Measurements from ENCODE around the gene CLASP2.
"Not testable (repeated sequence)": the region's sequence is repeated elsewhere in the genome, so short reads cannot be mapped to it uniquely, and the experiment has no call there.

CLASP2 gene

GRCh38 chr3:33467786-33468185 lies 250.3 kb downstream of the CLASP2 start:
- peaks cover 15% of the 10 kb centered on the region for H3K36me3 ChIP-seq (replicated peaks; ENCODE audit: low read depth, low read length)
- no peak overlapping the region for H3K27ac ChIP-seq (ENCODE audit: low read length)
- no peak overlapping the region for H2AFZ ChIP-seq (ENCODE audit: low read depth, low read length)
- no peaks in the 10 kb centered on the region for H4K20me1 ChIP-seq (ENCODE audit: insufficient read depth, low read length)
- H3K79me2 ChIP-seq (ENCODE audit: low read length): no peaks in the 10 kb centered on the region
- H3K9me3 ChIP-seq (ENCODE audit: insufficient read depth, low read length): no peaks in the 10 kb centered on the region
- H3K4me2 ChIP-seq (ENCODE audit: low read length): no peak overlapping the region
- H3K4me3 ChIP-seq (ENCODE audit: low read length): no peak overlapping the region
- H3K4me1 ChIP-seq (ENCODE audit: low read length): no peaks in the 10 kb centered on the region
- H3K9ac ChIP-seq (ENCODE audit: low read length): no peak overlapping the region
- no peaks in the 10 kb centered on the region for H3K27me3 ChIP-seq (ENCODE audit: low read depth, low read length)
- TF ChIP-seq CTCF (IDR thresholded peaks at IDR 0.05; ENCODE audit: low read depth, low read length) (no peak), EZH2phosphoT487 (IDR thresholded peaks at IDR 0.05; ENCODE audit: low read depth) (no peak)

DNA sequence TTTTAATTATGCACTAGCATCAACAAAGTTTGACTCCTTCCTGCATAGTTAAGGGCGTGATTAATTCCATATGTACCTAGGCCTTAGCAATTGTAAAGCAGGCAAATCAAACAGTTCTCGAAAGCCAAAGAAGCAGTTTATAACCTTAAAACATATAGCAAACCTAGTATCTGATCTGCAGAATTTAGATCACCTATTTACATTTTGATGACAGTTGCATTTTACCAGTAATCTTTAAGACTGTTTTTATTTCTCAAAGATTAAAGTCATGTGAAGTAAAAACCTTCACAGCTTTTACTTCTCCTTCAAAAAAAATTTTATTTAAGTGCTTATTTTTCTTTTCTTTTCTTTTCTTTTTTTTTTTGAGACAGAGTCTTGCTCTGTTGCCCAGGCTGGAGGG lies 257.0 kb downstream of the CLASP2 start:
- H3K27me3 ChIP-seq (ENCODE audit: low read depth, low read length): no peaks in the 10 kb centered on the region
- H3K9ac ChIP-seq (ENCODE audit: low read length): no peak overlapping the region
- peaks cover 8% of the 10 kb centered on the region for H3K36me3 ChIP-seq (replicated peaks; ENCODE audit: low read depth, low read length)
- no peaks in the 10 kb centered on the region for H3K4me1 ChIP-seq (ENCODE audit: low read length)
- no peak overlapping the region for H2AFZ ChIP-seq (ENCODE audit: low read depth, low read length)
- H3K79me2 ChIP-seq (ENCODE audit: low read length): no peaks in the 10 kb centered on the region
- H3K27ac ChIP-seq (ENCODE audit: low read length): no peak overlapping the region
- TF ChIP-seq EZH2phosphoT487 (IDR thresholded peaks at IDR 0.05; ENCODE audit: low read depth): no peak
- no peak for TF ChIP-seq CTCF (IDR thresholded peaks at IDR 0.05; ENCODE audit: low read depth, low read length)
- no peaks in the 10 kb centered on the region for H3K9me3 ChIP-seq (ENCODE audit: insufficient read depth, low read length)
- no peak overlapping the region for H3K4me3 ChIP-seq (ENCODE audit: low read length)
- no peak overlapping the region for H3K4me2 ChIP-seq (ENCODE audit: low read length)
- no peaks in the 10 kb centered on the region for H4K20me1 ChIP-seq (ENCODE audit: insufficient read depth, low read length)

DNA sequence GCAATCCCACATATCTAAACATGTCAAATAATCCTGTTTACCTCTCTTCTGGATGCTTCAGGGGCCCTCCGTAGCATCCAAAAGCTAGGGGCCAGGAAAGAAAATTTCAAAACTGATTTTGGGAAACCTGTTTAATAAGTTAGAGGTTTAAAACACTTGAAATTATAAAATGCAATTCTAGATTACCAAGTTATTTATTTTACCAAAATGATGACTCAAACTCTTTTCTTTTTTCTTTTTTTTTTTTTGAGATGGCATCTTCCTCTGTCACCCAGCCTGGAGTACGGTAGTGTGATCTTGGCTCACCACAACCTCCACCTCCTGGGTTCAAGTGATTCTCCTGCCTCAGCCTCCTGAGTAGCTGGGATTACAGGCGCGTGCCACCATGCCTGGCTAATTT lies 258.5 kb downstream of the CLASP2 start:
- H3K4me1 ChIP-seq (ENCODE audit: low read length); H3K27ac ChIP-seq (ENCODE audit: low read length); H3K36me3 ChIP-seq (replicated peaks; ENCODE audit: low read depth, low read length); H3K9ac ChIP-seq (ENCODE audit: low read length); H3K27me3 ChIP-seq (ENCODE audit: low read depth, low read length); H3K9me3 ChIP-seq (ENCODE audit: insufficient read depth, low read length); H3K4me2 ChIP-seq (ENCODE audit: low read length); H4K20me1 ChIP-seq (ENCODE audit: insufficient read depth, low read length); H3K79me2 ChIP-seq (ENCODE audit: low read length); H3K4me3 ChIP-seq (ENCODE audit: low read length); H2AFZ ChIP-seq (ENCODE audit: low read depth, low read length): not testable (repeated sequence)

GRCh38 chr3:33458446-33458845 lies 259.6 kb downstream of the CLASP2 start:
- no peaks in the 10 kb centered on the region for H3K27me3 ChIP-seq (ENCODE audit: low read depth, low read length)
- H3K27ac ChIP-seq (ENCODE audit: low read length): no peak overlapping the region
- no peaks in the 10 kb centered on the region for H3K4me1 ChIP-seq (ENCODE audit: low read length)
- H3K36me3 ChIP-seq (replicated peaks; ENCODE audit: low read depth, low read length): peaks cover 8% of the 10 kb centered on the region
- H3K9ac ChIP-seq (ENCODE audit: low read length): no peak overlapping the region
- TF ChIP-seq EZH2phosphoT487 (IDR thresholded peaks at IDR 0.05; ENCODE audit: low read depth) (no peak), CTCF (IDR thresholded peaks at IDR 0.05; ENCODE audit: low read depth, low read length) (no peak)
- H3K79me2 ChIP-seq (ENCODE audit: low read length): no peaks in the 10 kb centered on the region
- no peaks in the 10 kb centered on the region for H4K20me1 ChIP-seq (ENCODE audit: insufficient read depth, low read length)
- no peak overlapping the region for H3K4me2 ChIP-seq (ENCODE audit: low read length)
- no peak overlapping the region for H2AFZ ChIP-seq (ENCODE audit: low read depth, low read length)
- H3K4me3 ChIP-seq (ENCODE audit: low read length): no peak overlapping the region
- H3K9me3 ChIP-seq (ENCODE audit: insufficient read depth, low read length): no peaks in the 10 kb centered on the region

DNA sequence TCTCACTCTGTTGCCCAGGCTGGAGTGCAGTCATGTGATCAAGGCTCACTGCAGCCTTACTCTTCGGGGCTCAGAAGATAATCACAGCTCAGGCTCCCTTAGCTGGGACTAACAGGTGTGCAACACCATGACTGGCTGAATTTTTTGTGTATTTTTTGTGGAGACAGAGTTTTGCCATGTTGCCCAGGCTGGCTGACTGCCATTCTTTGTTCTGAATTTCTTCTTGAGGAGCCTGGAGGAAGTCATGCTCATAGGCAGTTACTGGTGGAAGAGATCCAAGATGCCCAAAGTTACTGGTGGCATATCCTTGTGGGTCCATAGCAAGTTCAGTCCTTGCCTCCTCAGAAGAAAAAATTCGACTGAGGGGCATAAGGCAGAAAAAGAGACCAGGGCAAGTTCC lies 261.3 kb downstream of the CLASP2 start:
- no peak overlapping the region for H3K9ac ChIP-seq (ENCODE audit: low read length)
- H2AFZ ChIP-seq (ENCODE audit: low read depth, low read length): no peak overlapping the region
- no peaks in the 10 kb centered on the region for H3K79me2 ChIP-seq (ENCODE audit: low read length)
- TF ChIP-seq CTCF (IDR thresholded peaks at IDR 0.05; ENCODE audit: low read depth, low read length) (no peak), EZH2phosphoT487 (IDR thresholded peaks at IDR 0.05; ENCODE audit: low read depth) (no peak)
- no peak overlapping the region for H3K27ac ChIP-seq (ENCODE audit: low read length)
- H4K20me1 ChIP-seq (ENCODE audit: insufficient read depth, low read length): no peaks in the 10 kb centered on the region
- H3K4me2 ChIP-seq (ENCODE audit: low read length): no peak overlapping the region
- H3K4me1 ChIP-seq (ENCODE audit: low read length): no peaks in the 10 kb centered on the region
- H3K9me3 ChIP-seq (ENCODE audit: insufficient read depth, low read length): no peaks in the 10 kb centered on the region
- H3K27me3 ChIP-seq (ENCODE audit: low read depth, low read length): no peaks in the 10 kb centered on the region
- H3K36me3 ChIP-seq (replicated peaks; ENCODE audit: low read depth, low read length): peaks cover 8% of the 10 kb centered on the region
- no peak overlapping the region for H3K4me3 ChIP-seq (ENCODE audit: low read length)
